Neuron (in vitro differentiated cells): ENCODE data around the gene UTF1.

Experiments
- H2AFZ ChIP-seq: one replicate; pipeline ENCODE4 v1.6.1; 2013; ENCODE audit warnings: low read depth, mild to moderate bottlenecking, inconsistent platforms, low read length, moderate library complexity
- H3K27me3 ChIP-seq: one replicate; pipeline ENCODE4 v1.6.1; 2013; ENCODE audit warnings: low read length; ENCODE audit not compliant: insufficient read depth
- H3K36me3 ChIP-seq: one replicate; pipeline ENCODE4 v1.6.1; 2013; ENCODE audit warnings: low read length; ENCODE audit not compliant: insufficient read depth
- H3K4me1 ChIP-seq: one replicate; pipeline ENCODE4 v1.6.1; 2013; ENCODE audit warnings: low read length; ENCODE audit not compliant: insufficient read depth
- H3K4me3 ChIP-seq: 2 replicates; pipeline ENCODE4 v1.5.1; 2013; ENCODE audit warnings: mild to moderate bottlenecking, low read length, moderate library complexity
- H3K9me3 ChIP-seq: one replicate; pipeline ENCODE4 v1.6.1; 2013; ENCODE audit warnings: low read length

The UTF1 gene

DNA sequence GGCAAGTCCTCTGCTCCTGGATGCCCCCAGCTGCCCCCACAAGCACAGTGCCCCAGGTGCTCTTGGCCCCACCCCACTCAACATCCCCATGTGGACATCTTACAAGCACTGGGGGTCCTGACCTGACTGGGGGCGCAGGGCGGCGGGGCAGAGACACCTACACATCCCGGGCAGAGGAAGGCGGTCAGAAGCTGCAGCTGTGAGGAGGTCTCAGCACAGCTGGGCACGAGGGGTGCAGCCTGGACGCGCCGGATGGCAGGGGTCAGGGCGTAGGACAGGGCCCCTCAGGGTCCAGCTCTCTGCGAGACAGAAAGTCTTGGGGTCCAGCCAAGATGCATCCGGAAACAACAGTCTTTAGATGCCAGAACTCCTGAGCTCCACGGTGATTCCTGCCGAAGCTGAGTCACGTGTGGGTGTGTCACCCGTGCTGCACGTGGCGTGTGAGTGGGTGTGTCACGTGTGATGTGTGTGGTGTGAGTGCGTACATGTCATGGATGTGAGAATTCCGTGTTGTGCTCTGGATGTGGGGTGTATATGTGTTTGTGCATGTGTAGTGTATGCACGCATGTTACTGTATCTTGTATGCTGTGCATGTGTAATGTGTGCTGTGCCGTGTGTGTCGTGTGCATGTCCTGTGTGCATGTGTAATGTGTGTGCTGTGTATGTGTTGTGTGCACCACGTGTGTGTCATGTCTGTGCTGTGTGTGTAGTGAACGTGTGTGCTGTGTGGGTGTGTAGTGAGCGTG, 12.8 kb downstream of the UTF1 start:
- peaks cover 60% of the 10 kb centered on the region for H3K27me3 ChIP-seq
- peaks cover 6% of the 10 kb centered on the region for H3K4me1 ChIP-seq
- H3K36me3 ChIP-seq = no peaks in the 10 kb centered on the region
- H3K4me3 ChIP-seq = no peak overlapping the region
- no peaks in the 10 kb centered on the region for H3K9me3 ChIP-seq
- H2AFZ ChIP-seq = no peak overlapping the region

DNA sequence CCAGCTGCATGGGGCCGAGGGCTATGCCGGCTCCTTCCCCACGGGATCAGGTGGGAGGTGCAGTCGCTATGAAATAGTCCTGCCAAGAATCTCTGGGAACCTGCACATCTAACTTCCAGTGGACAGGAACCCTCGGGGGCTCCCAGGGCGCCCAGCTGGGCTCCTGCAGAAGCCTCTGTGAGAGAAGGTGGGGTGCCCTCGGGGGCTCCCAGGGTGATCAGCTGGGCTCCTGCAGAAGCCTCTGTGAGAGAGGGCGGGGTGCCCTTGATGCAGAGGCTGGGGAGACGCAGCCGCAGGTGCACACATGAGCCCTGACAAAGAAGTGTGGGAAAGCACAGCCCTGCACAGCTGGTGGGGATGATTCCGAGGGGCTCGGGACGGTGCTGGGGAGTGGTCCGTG, 13.6 kb downstream of the UTF1 start:
- H3K4me3 ChIP-seq = no peak overlapping the region
- H3K9me3 ChIP-seq = no peaks in the 10 kb centered on the region
- no peak overlapping the region for H2AFZ ChIP-seq
- no peaks in the 10 kb centered on the region for H3K36me3 ChIP-seq
- peaks cover 52% of the 10 kb centered on the region for H3K27me3 ChIP-seq
- H3K4me1 ChIP-seq = peaks cover 6% of the 10 kb centered on the region

- H3K36me3 ChIP-seq = no peaks in the 10 kb centered on the region
- H3K9me3 ChIP-seq = no peaks in the 10 kb centered on the region
- H3K4me1 ChIP-seq = peaks cover 18% of the 10 kb centered on the region
- no peak overlapping the region for H2AFZ ChIP-seq
- H3K4me3 ChIP-seq = no peak overlapping the region
- peaks cover 37% of the 10 kb centered on the region for H3K27me3 ChIP-seq
Measured at GRCh38 chr10:133245439-133246235, 15.6 kb downstream of the UTF1 start.

- Histone ChIP-seq H3K4me1 (peaks cover 18% of the 10 kb centered on the region), H2AFZ (no peak overlapping the region), H3K9me3 (no peaks in the 10 kb centered on the region), H3K27me3 (peaks cover 32% of the 10 kb centered on the region), H3K36me3 (no peaks in the 10 kb centered on the region), H3K4me3 (no peak overlapping the region)
Measured at GRCh38 chr10:133246236-133246626, 16.2 kb downstream of the UTF1 start.

DNA sequence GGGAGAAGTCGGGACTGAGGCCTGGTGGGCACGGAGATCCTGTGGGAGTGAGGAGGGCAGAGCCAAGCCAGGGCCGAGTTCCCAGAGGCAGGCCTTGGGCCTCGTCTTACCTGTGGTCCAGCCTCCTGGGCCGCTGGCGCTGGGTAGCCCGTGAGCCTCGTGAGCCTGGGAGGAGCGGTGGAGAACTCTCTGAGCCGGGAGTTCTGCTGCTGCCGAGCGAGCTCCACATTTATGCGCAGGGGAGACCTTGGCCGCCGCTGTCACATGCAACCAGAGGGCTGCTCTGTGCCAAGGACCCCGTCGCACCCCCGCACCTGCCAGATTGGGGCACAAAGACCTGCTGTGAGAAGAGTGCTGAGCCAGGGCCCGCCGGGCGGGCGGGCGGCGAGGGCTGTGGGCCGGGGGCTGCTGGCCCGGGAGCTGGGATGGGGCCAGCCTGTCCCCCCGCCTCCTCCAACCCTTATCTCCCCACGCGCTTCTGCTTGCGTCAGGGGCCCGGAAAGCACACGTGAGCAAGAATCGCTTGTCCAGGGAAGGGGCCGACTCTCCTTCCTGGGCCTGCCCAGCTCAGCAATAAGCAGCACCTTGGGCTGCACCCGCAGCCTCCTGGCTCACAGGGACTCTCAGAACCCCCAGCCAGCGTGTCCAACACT, 17.8 kb downstream of the UTF1 start:
- no peak overlapping the region for H2AFZ ChIP-seq
- peaks cover 19% of the 10 kb centered on the region for H3K27me3 ChIP-seq
- H3K36me3 ChIP-seq = no peaks in the 10 kb centered on the region
- H3K4me1 ChIP-seq = peaks cover 18% of the 10 kb centered on the region
- no peaks in the 10 kb centered on the region for H3K9me3 ChIP-seq
- no peak overlapping the region for H3K4me3 ChIP-seq

GRCh38 chr10:133248334-133248715, 18.3 kb downstream of the UTF1 start:
- H3K9me3 ChIP-seq = no peaks in the 10 kb centered on the region
- H3K4me3 ChIP-seq = no peak overlapping the region
- H3K27me3 ChIP-seq = peaks cover 14% of the 10 kb centered on the region
- H2AFZ ChIP-seq = no peak overlapping the region
- peaks cover 18% of the 10 kb centered on the region for H3K4me1 ChIP-seq
- H3K36me3 ChIP-seq = no peaks in the 10 kb centered on the region

- H3K9me3 ChIP-seq = no peaks in the 10 kb centered on the region
- peaks cover 18% of the 10 kb centered on the region for H3K4me1 ChIP-seq
- H3K36me3 ChIP-seq = no peaks in the 10 kb centered on the region
- H3K27me3 ChIP-seq = peaks cover 7% of the 10 kb centered on the region
- no peak overlapping the region for H2AFZ ChIP-seq
- no peak overlapping the region for H3K4me3 ChIP-seq
Measured at GRCh38 chr10:133249094-133249780, 19.2 kb downstream of the UTF1 start.

DNA sequence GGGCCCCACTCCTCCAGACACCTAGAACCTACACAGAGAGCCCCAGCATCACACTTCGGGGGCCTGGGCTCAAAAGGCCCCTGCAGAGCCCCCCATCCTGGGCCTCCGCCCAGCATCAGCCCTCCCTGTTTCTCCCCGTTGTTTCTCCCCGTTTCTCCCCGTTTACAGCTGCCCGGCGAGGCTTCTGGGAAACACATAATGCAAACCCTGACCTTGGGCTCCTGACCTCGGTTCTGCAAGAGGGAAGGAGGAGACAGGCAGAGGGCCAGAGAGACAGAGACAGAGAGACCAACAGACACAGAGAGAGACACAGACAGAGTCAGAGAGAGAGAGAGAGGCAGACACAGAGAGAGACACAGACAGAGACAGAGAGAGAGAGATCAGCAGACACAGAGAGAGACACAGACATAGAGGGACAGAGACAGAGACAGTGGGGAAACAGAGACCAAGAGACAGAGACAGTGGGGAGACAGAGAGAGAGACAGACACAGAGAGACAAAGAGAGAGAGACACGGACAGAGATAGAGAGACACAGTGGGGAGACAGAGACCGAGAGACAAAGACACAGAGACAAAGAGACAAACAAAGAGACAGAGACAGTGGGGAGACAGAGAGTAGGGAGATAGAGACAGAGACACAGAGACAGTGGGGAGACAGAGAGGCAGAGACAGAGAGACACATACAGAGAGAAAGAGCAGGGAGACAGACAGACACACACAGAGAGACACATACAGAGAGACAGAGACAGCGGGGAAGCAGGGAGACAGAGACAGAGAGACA, 20.1 kb downstream of the UTF1 start:
- H3K27me3 ChIP-seq = peaks cover 2% of the 10 kb centered on the region
- H3K9me3 ChIP-seq = no peaks in the 10 kb centered on the region
- no peak overlapping the region for H3K4me3 ChIP-seq
- peaks cover 18% of the 10 kb centered on the region for H3K4me1 ChIP-seq
- no peak overlapping the region for H2AFZ ChIP-seq
- no peaks in the 10 kb centered on the region for H3K36me3 ChIP-seq

DNA sequence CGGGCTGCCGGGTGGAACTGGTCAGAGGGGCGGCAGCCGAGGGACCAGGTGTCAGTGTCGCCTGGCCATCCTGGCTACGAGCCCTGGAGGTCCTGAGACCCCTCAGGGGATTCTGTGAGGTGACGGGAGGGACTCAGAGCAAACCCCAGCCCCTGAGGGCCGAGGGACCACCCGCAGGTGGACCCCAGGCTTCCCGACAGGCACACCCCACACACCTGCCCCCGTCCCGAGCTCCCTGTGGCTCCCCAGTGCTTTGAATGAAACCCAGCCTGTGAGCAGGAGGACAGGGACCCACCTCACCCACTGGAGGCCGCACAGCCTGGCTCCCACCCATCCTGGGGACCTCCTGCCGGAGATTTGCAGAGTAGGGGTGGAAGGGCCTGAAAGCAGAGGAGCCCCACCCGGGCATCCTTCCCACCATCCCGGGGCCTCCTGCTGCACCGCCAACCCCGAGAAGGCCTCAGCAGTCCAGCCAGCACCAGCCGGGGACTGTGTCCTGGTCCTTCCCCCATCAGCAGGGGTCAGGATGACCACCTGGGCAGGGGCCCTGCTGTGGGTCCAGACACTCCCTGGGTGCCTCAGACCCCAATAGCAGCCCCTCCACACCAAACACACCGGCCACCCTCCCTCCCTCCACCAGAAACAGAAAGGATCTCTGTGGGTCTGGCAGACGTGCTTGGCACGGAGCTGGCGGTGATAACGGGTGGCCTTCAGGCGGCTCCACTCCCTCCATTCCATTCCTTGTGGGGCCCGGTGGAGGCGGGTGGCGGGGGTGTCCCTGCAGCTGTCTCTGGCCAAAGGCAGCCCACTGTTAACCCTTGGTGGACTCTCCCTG, 21.6 kb downstream of the UTF1 start:
- H3K9me3 ChIP-seq = no peaks in the 10 kb centered on the region
- H2AFZ ChIP-seq = no peak overlapping the region
- no peak overlapping the region for H3K4me3 ChIP-seq
- H3K36me3 ChIP-seq = no peaks in the 10 kb centered on the region
- peaks cover 14% of the 10 kb centered on the region for H3K4me1 ChIP-seq
- no peaks in the 10 kb centered on the region for H3K27me3 ChIP-seq

- no peak overlapping the region for H3K4me3 ChIP-seq
- peaks cover 14% of the 10 kb centered on the region for H3K4me1 ChIP-seq
- H3K36me3 ChIP-seq = no peaks in the 10 kb centered on the region
- H3K27me3 ChIP-seq = peaks cover under 1% of the 10 kb centered on the region
- H3K9me3 ChIP-seq = no peaks in the 10 kb centered on the region
- no peak overlapping the region for H2AFZ ChIP-seq
Measured at GRCh38 chr10:133252223-133252552, 22.2 kb downstream of the UTF1 start.

DNA sequence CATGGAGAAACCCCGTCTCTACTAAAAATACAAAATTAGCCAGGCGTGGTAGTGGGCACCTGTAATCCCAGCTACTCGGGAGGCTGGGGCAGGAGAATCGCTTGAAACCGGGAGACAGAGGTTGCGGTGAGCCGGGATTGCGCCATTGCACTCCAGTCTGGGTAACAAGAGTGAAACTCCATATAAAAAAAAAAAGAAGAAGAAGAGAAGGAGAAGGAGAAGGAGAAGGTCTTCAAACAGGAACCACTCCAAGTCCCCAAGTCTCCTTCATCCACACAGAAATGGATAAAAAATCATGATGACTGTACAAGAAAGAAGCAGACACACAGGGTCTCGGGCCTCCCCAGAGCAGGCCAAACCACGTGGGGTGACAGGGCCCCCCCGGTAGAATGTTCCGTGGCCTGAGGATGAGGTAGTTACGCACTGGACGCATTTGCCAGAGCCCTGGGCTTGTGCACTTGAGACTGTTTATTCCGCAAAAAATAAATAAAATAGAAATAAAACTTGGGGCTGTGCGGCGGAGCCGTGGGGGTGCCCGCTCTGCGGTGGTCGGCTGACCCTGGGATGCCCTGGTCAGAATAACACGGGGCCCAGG, 23.4 kb downstream of the UTF1 start:
- H3K4me3 ChIP-seq = no peak overlapping the region
- peaks cover 14% of the 10 kb centered on the region for H3K27me3 ChIP-seq
- H3K36me3 ChIP-seq = no peaks in the 10 kb centered on the region
- H3K9me3 ChIP-seq = no peaks in the 10 kb centered on the region
- no peak overlapping the region for H2AFZ ChIP-seq
- peaks cover 12% of the 10 kb centered on the region for H3K4me1 ChIP-seq
